B cell (primary cell): ENCODE results near the gene DAZAP2. TPM values are rescaled to one million over a fixed set of nuclear protein-coding genes. Genes with fewer than 3 reads are reported as not detected.
"Not testable (repeated sequence)": the region's sequence is repeated elsewhere in the genome, so short reads cannot be mapped to it uniquely, and the experiment has no call there.

ENCODE experiments used
- ATAC-seq: fragments of 200-7000 bp; cut with Tn5 transposase; one replicate; pipeline ENCODE4 v1.10.0; 2021; ENCODE audit warnings: low read depth, mild to moderate bottlenecking, moderate number of reproducible peaks, moderate library complexity
- CTCF ChIA-PET: fragments of 350-600 bp; sonication (Branson Sonifier 250); formaldehyde crosslinking; loops from one replicate; lab custom pipeline; 2021; ENCODE audit warnings: antibody characterized with exemption, inconsistent platforms; lab: Charles Lee
- POLR2A ChIA-PET: fragments of 350-600 bp; sonication (Branson Sonifier 250); formaldehyde crosslinking; loops from one replicate; lab custom pipeline; 2021; ENCODE audit warnings: antibody characterized with exemption; lab: Charles Lee
- DNase-seq: peaks from one replicate; pipeline ENCODE4 v3.0.0; 2013
- H2AFZ ChIP-seq: 2 replicates; pipeline ENCODE4 v1.6.1; 2012; ENCODE audit warnings: mild to moderate bottlenecking, low read depth, low read length; ENCODE audit not compliant: insufficient read depth, poor library complexity, severe bottlenecking
- H3K27ac ChIP-seq, 2 donors: 1 replicate in 1 of 2; 2 replicates in 1 of 2; pipeline ENCODE4 v1.5.1; 2012 to 2013; ENCODE audit warnings: low read length in 2 of 2, mild to moderate bottlenecking in 2 of 2, moderate library complexity in 1 of 2
- H3K27me3 ChIP-seq, 4 experiments: fragments of 200-600 bp in 1 of 4; sonication (generic) in 1 of 4; replicated peaks in 1 of 4; 1 replicate in 2 of 4; 2 replicates in 2 of 4; pipeline versions ENCODE4 v1.6.1 to v1.7.0; 2013 to 2016; ENCODE audit warnings: low read length in 3 of 4, mild to moderate bottlenecking in 2 of 4, mixed read lengths in 1 of 4, moderate library complexity in 1 of 4; ENCODE audit not compliant: insufficient read depth in 4 of 4, control insufficient read depth in 3 of 4; ENCODE audit errors: control extremely low read depth in 1 of 4
- H3K36me3 ChIP-seq, 2 experiments: replicated peaks in 1 of 2; 1 replicate in 1 of 2; 2 replicates in 1 of 2; pipeline versions ENCODE4 v1.6.1 to v1.7.1; 2013; ENCODE audit warnings: low read length in 1 of 2; ENCODE audit not compliant: insufficient read depth in 2 of 2, control insufficient read depth in 1 of 2; ENCODE audit errors: control extremely low read depth in 1 of 2, extremely low read depth in 1 of 2
- H3K4me1 ChIP-seq, 2 donors: fragments of 200-600 bp in 1 of 2; sonication (generic) in 1 of 2; 1 replicate in 1 of 2; 2 replicates in 1 of 2; pipeline versions ENCODE4 v1.5.1 to v1.6.1; 2013 to 2017; ENCODE audit warnings: low read length in 2 of 2; ENCODE audit not compliant: control insufficient read depth in 2 of 2, insufficient read depth in 2 of 2
- H3K4me2 ChIP-seq: replicated peaks from 2 replicates; pipeline ENCODE3; 2012; ENCODE audit warnings: mild to moderate bottlenecking, low read depth, low read length; ENCODE audit not compliant: poor library complexity, severe bottlenecking
- H3K4me3 ChIP-seq, 5 experiments: fragments of 200-600 bp in 1 of 5; sonication (generic) in 1 of 5; 1 replicate in 3 of 5; 2 replicates in 2 of 5; pipeline versions ENCODE4 v1.5.1 to v1.7.0; 2011 to 2016; ENCODE audit warnings: low read length in 4 of 5, mild to moderate bottlenecking in 4 of 5, low read depth in 2 of 5, control low read depth in 1 of 5, moderate library complexity in 1 of 5; ENCODE audit not compliant: insufficient read depth in 1 of 5; ENCODE audit errors: control extremely low read depth in 1 of 5, extremely low read depth in 1 of 5
- H3K79me2 ChIP-seq: fragments of 200-600 bp; sonication (generic); one replicate; pipeline ENCODE4 v1.6.0; 2016; ENCODE audit warnings: low read length; ENCODE audit not compliant: control insufficient read depth, insufficient read depth
- H3K9ac ChIP-seq: fragments of 200-600 bp; sonication (generic); 2 replicates; pipeline ENCODE4 v1.6.1; 2017; ENCODE audit warnings: mild to moderate bottlenecking, low read length, moderate library complexity
- H3K9me3 ChIP-seq, 3 donors: one replicate each; pipeline versions ENCODE4 v1.6.1 to v1.7.1; 2013; ENCODE audit warnings: low read length in 2 of 3; ENCODE audit not compliant: control insufficient read depth in 2 of 3, insufficient read depth in 1 of 3; ENCODE audit errors: control extremely low read depth in 1 of 3
- H4K20me1 ChIP-seq: 2 replicates; pipeline ENCODE4 v1.6.0; 2012; ENCODE audit warnings: mild to moderate bottlenecking, low read length; ENCODE audit not compliant: insufficient read depth, control insufficient read depth, poor library complexity, severe bottlenecking
- H3K27ac Mint-ChIP-seq: one replicate; pipeline ENCODE4 v1.8.0; 2021; ENCODE audit warnings: mixed read lengths
- H3K27me3 Mint-ChIP-seq: one replicate; pipeline ENCODE4 v1.8.0; 2021; ENCODE audit warnings: mixed read lengths
- H3K4me1 Mint-ChIP-seq: one replicate; pipeline ENCODE4 v1.8.0; 2021; ENCODE audit warnings: mixed read lengths
- H3K4me3 Mint-ChIP-seq: one replicate; pipeline ENCODE4 v1.8.0; 2021; ENCODE audit warnings: mixed read lengths
- H3K9me3 Mint-ChIP-seq: one replicate; pipeline ENCODE4 v1.8.0; 2022; ENCODE audit warnings: mixed read lengths; ENCODE audit not compliant: insufficient read depth
- EZH2 ChIP-seq: IDR thresholded peaks from 2 replicates; pipeline ENCODE4 v1.6.1; 2012; ENCODE audit warnings: borderline replicate concordance, low read depth, mild to moderate bottlenecking, moderate library complexity, low read length; ENCODE audit not compliant: insufficient read depth, poor library complexity, severe bottlenecking
- WGBS: methylation state at CpG from one replicate; pipeline ENCODE4 v1.1.5; 2013; ENCODE audit warnings: missing lambda C conversion rate; ENCODE audit not compliant: insufficient coverage; 5-methylcytosine and 5-hydroxymethylcytosine counted together
- intact Hi-C: fragments of 100-400 bp; cut with micrococcal nuclease; formaldehyde crosslinking; loops from one replicate; pipeline ENCODE4 v1.10.0; 2022
- polyA plus RNA-seq: library from polyadenylated mRNA; depleted of rRNA; stranded (reverse); fragments of >200 nt; gene quantifications from 2 replicates; pipeline ENCODE4 v1.2.3, GENCODE V29; 2012
- total RNA-seq, 2 donors: library from RNA; stranded (reverse); fragments of 120-200 nt in 1 of 2; gene quantifications; 1 replicate in 1 of 2; 2 replicates in 1 of 2; pipeline versions ENCODE4 v1.2.3 to v1.2.4, GENCODE V29; 2013 to 2022
- TF ChIP-seq, protein P1 (sequence below): fragments of 200-600 bp; IDR thresholded peaks from one replicate; pipeline ENCODE4 v1.8.0; 2022; ENCODE audit warnings: antibody characterized with exemption, mild to moderate bottlenecking

Gene DAZAP2
- total and polyA plus RNA-seq, 2 donors (not counting 1 experiment from before 2014, with no cell fraction given), result 233 to 620 TPM

DNA sequence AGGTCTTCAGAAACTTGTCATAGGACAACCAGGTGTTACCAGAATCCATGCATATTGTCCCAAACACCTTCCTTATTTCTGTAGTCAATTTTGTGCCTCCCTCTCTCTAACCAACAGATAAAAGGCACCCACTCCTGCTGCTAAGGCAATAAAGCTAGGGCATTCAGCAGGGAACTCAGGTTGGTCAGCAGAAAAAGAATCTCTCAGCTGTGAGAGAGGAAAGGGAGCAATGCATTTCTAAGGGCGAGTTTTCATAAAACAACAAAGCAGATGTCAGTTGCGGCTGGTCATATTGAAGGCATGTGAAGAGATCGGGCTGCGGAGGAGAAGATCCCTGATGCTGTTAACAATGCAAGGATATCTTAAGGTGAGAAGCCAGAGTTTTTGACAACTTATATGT lies 13.4 kb upstream of the DAZAP2 start:
- Histone ChIP-seq H4K20me1 (no peaks in the 10 kb centered on the region), H2AFZ (no peak overlapping the region), H3K9me3 (no peaks in the 10 kb centered on the region), H3K9ac (no peak overlapping the region), H3K4me2 (no peak overlapping the region), H3K27me3 (no peaks in the 10 kb centered on the region), H3K4me3 (no peak overlapping the region), H3K4me1 (no peaks in the 10 kb centered on the region), H3K36me3 (no peaks in the 10 kb centered on the region), H3K79me2 (no peaks in the 10 kb centered on the region), H3K27ac (no peak overlapping the region)
- H3K4me1 Mint-ChIP-seq, result no peaks in the 10 kb centered on the region
- ATAC-seq, result no peak
- intact Hi-C loops, result no loop called here
- TF ChIP-seq, protein P1, sequence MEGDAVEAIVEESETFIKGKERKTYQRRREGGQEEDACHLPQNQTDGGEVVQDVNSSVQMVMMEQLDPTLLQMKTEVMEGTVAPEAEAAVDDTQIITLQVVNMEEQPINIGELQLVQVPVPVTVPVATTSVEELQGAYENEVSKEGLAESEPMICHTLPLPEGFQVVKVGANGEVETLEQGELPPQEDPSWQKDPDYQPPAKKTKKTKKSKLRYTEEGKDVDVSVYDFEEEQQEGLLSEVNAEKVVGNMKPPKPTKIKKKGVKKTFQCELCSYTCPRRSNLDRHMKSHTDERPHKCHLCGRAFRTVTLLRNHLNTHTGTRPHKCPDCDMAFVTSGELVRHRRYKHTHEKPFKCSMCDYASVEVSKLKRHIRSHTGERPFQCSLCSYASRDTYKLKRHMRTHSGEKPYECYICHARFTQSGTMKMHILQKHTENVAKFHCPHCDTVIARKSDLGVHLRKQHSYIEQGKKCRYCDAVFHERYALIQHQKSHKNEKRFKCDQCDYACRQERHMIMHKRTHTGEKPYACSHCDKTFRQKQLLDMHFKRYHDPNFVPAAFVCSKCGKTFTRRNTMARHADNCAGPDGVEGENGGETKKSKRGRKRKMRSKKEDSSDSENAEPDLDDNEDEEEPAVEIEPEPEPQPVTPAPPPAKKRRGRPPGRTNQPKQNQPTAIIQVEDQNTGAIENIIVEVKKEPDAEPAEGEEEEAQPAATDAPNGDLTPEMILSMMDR, result no peak
- TF ChIP-seq EZH2, result no peak
- DNase-seq, result no peak
- ChIA-PET POLR2A (no interaction called here), CTCF (no interaction called here)
- no peaks in the 10 kb centered on the region for H3K27me3 Mint-ChIP-seq
- H3K9me3 Mint-ChIP-seq, result no peaks in the 10 kb centered on the region
- no peak overlapping the region for H3K27ac Mint-ChIP-seq
- WGBS, result 100% methylated on average over 4 of the region's 4 CpGs
- no peak overlapping the region for H3K4me3 Mint-ChIP-seq

DNA sequence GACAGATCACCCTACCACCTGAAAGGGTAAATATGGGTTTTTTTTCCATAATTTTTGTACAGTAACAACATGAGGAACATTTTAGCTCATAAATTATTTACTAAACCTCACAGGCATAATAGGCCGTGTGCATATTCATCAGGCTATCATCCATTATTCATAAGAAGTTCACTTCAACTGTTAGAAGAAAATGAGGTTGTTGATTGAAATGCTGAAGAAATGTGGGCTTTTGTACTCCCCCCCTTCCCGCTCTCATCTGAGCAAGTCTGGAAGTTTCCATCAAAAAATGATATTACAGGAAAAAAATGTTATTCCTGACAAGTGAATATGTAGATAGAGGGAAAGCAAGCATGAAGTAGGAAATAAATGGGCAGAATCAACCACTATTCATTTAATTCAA lies 12.9 kb upstream of the DAZAP2 start:
- H3K36me3 ChIP-seq, result no peaks in the 10 kb centered on the region
- no peaks in the 10 kb centered on the region for H3K4me1 ChIP-seq
- ChIA-PET CTCF (no interaction called here), POLR2A (no interaction called here)
- no peak overlapping the region for H3K27ac ChIP-seq
- no peaks in the 10 kb centered on the region for H3K27me3 ChIP-seq
- Mint-ChIP-seq H3K27me3 (no peaks in the 10 kb centered on the region), H3K27ac (no peak overlapping the region), H3K4me3 (no peak overlapping the region), H3K4me1 (no peaks in the 10 kb centered on the region), H3K9me3 (no peaks in the 10 kb centered on the region)
- no peak overlapping the region for H2AFZ ChIP-seq
- TF ChIP-seq EZH2, result no peak
- TF ChIP-seq, protein P1, result no peak
- no peak overlapping the region for H3K4me2 ChIP-seq
- H3K79me2 ChIP-seq, result no peaks in the 10 kb centered on the region
- DNase-seq (no peak), ATAC-seq (no peak)
- H3K9ac ChIP-seq, result no peak overlapping the region
- WGBS, result no CpG with 5 or more reads among the region's 2 CpGs
- no peak overlapping the region for H3K4me3 ChIP-seq
- no peaks in the 10 kb centered on the region for H3K9me3 ChIP-seq
- intact Hi-C loops, result no loop called here
- H4K20me1 ChIP-seq, result no peaks in the 10 kb centered on the region

DNA sequence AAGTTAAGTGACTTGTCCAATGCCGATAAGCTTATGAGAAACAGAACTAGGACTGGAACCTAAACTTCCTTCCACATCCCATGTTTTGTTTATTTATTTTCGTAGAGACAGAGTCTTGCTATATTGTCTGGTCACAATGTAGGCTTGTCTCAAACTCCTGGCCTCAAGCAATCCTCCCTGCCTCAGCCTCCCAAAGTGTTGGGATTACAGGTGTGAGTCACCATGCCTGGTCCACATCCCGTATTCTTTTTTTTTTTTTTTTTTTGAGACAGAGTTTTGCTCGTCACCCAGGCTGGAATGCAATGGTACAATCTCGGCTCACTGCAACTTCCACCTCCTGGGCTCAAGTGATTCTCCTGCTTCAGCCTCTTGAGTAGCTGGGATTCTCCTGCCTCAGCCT lies 11.5 kb upstream of the DAZAP2 start:
- CTCF ChIA-PET, result interaction anchor here (0.7 kb wide), 1 partner anchor 108 kb away, joined by 3 read pairs; no protein-coding TSS in a partner anchor
- POLR2A ChIA-PET, result interaction anchor here (0.6 kb wide), 1 partner anchor 9 kb away, joined by 11 read pairs; the partner anchor contains the start of gene POU6F1
- not testable (repeated sequence) for H3K27ac Mint-ChIP-seq

More for the DNA sequence above, 11.5 kb upstream of the DAZAP2 start:
- H3K36me3 ChIP-seq, H2AFZ ChIP-seq, H3K9me3 ChIP-seq, H4K20me1 ChIP-seq, ATAC-seq, H3K27me3 Mint-ChIP-seq, H3K27me3 ChIP-seq, H3K9ac ChIP-seq, H3K4me1 ChIP-seq, H3K79me2 ChIP-seq, H3K27ac ChIP-seq, H3K4me2 ChIP-seq, H3K4me1 Mint-ChIP-seq, intact Hi-C loops, DNase-seq, H3K9me3 Mint-ChIP-seq, H3K4me3 ChIP-seq, H3K4me3 Mint-ChIP-seq: not testable (repeated sequence)
- WGBS, result 97% methylated on average over 4 of the region's 5 CpGs
